ENCODE results near the gene ITPRIP.

GRCh38 chr10:104317269-104317710 is 21.0 kb downstream of the ITPRIP start:
- TF ChIP-seq CTCF (IDR thresholded peaks at IDR 0.05) (no peak), POLR2A (IDR thresholded peaks at IDR 0.05) (no peak), EP300 (IDR thresholded peaks at IDR 0.05) (no peak)
